GM18867 (cell line): ENCODE data around the gene SHISAL2A.

Source experiments
- ATAC-seq: cut with Tn5 transposase; IDR thresholded peaks from one replicate; pipeline ENCODE4 v1.9.1; 2021; ENCODE audit warnings: mild to moderate bottlenecking, moderate library complexity; ENCODE audit not compliant: unreplicated experiment

The SHISAL2A gene

DNA sequence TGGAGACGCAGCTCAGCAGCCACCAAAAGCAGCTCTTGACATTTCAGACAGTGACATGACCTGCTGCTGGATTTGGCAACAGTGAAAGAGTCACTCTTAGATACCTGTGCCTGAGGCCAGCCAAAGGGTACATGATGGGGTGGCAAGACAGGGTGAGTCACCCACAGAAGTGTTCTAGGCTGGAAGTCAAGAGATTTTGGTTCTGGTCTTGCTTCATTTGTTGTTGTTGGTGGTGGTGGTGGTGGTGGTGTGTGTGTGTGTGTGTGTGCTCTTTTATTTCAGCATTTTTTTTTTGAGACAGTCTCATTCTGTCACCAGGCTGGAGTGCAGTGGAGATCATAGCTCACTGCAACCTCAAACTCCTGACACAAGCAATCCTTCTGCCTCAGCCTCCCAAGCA is 25.8 kb downstream of the SHISAL2A start:
- ATAC-seq = no peak

DNA sequence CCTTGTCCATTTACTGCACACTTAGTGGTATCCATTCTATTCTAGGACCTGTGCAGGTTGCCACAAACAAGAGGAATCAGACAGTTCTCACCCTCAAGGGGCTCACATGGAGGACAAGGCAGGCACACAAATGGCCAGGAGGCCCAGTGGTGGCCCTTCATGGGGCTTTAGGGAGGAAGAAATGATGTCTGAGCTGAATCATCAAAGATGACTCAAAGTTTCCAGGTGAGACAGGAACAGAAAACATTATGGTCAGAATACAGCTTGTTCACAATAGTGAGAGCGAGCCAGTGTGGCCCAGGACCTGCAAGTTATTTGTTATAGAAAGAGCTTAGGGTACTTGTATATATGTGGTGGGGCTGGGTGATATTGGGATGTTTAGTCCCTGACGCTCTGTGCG is 26.4 kb downstream of the SHISAL2A start:
- peak; percentile 58 for ATAC-seq

DNA sequence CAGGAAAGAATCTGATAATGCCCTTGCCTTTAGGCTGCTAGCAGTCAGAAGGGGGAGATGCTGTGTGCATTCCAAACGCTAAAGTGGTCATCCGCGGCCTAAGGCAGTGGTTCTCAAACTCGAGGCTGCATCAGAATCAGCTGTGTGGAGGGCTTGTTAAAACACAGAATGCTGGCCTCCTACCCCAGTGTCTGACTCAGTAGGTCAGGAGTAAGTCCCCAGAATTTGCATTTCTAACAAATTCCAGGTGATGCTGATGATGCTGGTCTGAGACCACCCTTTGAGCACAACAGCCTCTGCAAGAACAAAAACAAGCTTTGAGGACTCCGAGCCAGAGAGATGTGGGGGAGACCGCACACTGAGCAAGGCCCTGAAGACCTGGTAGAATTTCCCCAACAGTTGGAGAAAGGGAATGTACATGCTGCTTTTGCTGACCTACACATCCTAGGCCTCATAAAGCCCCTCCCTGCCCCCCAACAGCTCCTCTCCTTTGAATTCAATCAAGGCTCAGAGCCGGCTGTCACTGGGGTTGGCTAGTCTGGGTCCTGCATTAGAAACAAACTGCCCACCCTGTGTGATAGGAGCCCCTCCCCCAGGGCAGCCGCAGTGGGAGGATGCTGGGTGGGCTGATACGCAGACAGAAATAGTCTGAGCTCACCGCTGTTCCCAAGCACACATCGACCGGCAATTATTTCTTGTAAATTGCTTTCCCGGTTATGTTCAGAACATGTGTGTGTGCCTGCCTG is 27.1 kb downstream of the SHISAL2A start:
- no peak for ATAC-seq

DNA sequence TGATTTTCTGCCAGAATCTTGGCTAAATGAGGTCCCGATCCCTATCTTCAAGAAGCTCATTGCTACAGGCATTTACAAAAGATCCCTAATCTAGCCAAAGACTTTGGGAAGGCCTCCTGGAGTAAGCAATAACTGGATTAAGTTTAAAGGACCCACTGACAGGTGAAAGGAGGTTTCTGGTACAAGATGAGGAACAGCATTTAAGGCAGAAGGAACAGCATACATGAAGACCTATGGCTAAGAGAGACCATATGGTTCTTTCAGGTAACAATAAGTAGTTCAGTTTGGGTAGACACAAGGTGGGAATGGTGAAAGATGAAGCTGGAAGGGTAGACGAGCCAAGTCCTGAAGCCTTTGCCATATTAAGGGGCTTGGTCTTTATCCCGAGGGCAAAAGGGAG is 27.8 kb downstream of the SHISAL2A start:
- no peak for ATAC-seq

DNA sequence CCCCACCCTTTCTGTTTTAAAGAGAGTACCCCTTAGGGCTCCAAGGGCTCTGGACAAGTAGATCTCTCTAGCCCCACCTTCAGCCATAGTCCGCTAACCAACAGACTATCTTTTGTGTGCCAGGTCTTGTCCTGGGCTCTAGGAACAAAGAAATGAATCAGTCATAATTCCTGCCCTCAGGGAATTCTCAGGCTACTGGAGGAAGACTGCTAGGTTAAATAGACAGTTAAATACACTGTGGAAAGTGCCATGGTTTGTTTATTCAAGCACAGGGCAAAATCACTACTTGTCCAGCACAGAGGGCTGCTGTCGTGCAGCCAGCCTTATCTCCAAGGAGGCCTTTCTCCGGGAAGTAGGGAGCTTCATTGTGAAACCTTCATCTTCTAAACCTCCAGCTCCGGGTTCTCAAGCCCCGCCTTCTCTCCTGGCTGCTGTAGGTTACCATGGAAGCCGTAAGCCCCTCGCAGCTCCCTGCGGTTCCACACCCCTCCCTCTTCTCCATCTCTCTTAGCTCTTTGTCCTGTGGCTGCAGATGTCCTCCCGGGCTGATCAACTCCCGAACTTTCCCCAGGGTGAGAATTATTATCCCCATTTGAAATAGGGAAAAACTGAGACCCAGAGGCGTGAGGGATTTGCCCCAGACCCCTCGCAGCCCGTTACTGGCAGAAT is 29.8 kb downstream of the SHISAL2A start:
- no peak for ATAC-seq

DNA sequence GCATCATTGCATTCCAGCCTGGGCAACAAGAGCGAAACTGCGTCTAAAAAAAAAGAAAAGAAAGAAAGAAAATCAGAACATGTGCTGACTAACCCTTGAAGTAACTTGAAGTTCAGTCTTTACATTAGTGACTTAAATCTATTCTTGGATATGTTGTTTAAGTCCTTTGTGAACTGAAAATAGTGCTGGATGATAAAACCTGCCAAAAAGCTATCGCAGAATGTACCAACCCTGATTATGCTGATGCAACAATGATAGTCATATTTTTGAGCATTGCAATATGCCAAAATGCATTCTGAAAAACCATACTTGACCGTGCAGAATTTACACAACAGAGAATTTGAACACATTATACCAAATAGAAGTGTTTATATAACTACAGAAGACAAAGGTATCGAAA is 30.7 kb downstream of the SHISAL2A start:
- no peak for ATAC-seq

DNA sequence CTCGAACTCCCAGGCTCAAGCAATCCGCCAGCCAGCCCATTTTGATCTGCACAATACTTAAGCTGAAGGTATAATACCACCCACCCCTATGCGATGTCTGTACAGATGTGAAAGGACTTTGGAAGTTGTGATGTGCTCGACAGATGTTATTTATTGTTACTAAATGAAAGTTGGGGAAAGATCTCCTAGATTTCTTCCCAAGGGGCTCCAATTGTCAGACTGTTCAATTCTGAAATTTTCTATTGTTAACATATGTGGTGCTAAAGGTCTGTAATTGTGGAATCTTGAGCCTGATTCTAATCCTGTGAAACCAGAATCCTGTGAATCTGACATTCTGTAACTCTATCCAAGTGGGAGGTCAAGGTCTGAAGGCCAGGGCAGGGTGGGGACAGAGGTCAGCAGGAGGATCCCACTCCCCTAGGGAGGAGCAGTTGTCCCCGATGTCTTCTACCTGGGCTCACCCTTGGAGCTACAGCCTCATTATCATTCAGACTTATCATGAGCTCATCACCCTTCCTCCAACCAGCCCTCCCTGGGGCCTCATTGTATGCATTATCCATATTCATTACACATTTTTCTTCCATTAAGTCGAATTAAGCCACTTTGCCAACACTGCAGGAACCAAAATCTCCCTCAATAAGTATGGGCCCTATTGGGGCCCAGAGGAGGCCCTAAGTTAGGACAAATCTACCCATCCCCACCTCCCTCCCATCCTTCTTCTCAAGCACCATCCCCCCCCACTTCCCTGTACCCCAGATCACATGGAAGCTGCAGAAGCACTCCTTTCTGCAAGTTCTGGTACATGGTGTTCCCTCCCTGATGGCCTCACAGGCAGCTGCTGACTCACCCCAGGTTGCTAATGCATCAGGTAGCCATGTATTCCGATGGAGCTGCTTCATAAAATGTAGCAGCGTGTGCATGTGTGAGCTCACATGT is 32.3 kb downstream of the SHISAL2A start:
- ATAC-seq = no peak

DNA sequence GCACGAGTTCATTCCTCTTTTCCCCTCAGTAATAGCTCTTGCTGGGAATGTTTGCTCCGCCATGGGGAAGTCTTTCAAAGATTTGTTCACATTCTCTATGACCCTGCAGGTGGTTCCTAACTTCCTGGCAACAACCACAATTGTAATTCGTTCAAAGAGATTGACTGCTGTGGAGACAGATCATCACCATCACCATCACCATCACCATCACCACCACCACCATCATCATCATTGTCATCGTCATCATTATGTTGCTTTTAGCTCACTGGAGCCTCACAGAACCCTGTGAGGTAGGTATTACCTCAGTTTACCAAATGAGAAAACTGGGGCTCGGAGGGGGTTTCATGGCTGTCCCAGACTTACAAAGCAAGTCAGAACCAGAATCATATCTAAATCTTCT is 34.3 kb downstream of the SHISAL2A start:
- ATAC-seq = no peak

DNA sequence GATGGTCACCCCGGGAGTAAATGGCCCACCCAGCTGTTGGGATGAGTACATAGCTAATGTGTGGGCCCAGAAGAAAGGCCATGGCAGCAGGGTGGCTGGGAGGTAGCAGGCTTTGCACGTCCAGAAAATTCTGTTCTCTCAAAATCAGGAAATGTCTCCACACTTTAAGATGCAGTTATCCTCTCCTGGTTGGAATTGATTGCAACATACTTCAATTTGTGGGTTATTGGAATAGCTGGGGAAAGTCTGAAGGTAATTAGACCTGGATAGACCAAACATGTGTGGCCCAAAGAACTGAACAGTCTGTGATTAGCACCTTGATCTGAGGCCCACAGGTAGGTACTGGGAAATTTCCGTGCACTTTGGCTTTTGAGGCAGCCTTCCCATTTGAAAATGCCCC is 35.0 kb downstream of the SHISAL2A start:
- no peak for ATAC-seq

DNA sequence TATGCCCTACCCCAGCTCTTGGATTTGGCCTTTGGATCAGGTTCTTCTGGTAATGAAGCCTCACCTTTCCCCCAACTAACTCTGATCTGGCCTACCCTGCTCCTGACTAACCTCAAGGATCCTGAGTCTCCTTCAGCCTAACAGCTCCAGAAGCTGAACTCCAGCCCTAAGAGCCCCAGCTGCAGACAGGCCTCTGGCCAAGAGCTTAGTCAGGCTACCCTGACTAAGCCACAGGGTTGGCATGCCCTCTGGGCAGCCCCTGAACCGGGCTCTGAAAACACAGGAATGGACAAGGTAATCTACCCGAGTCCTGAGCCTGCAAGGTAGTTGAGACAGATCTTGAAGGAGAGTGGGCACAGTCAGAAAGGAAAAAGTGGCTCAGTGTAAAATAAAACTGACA is 35.7 kb downstream of the SHISAL2A start:
- no peak for ATAC-seq

DNA sequence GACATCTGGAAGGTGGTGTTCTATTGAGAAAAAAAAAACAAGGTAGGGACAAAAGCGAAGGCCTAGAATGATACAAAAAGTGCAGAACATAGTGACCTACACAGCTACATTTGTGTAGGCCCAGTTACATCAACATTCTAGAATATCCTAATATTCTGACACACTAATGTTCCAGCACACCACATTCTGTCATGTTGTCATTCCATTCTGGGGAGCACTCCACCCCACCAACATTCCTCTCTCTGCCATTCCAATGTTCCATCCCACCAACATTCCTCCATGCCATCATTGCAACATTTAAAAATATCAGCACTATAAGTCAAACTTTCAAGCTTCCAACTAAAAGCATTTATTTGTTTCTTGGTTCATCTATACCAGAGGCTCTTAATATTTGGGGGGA is 36.7 kb downstream of the SHISAL2A start:
- no peak for ATAC-seq

DNA sequence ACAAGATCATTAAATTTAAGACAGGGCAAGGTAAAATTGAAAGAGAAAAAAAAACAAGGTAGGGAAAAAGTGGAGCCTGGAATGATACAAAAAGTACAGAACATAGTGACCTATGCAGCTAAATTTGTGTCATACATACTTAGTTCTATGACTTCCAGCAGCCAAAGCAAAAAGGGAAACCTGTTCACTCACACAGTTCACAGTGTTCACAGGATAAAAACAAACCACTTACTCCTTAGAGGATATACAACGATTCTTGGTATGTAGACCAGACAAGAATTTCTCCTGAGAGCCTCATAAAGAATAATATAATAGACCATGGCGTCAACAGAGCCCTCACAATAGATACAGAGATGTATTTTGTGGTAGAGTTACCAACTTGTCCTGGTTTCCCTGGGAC is 37.6 kb downstream of the SHISAL2A start:
- no peak for ATAC-seq

DNA sequence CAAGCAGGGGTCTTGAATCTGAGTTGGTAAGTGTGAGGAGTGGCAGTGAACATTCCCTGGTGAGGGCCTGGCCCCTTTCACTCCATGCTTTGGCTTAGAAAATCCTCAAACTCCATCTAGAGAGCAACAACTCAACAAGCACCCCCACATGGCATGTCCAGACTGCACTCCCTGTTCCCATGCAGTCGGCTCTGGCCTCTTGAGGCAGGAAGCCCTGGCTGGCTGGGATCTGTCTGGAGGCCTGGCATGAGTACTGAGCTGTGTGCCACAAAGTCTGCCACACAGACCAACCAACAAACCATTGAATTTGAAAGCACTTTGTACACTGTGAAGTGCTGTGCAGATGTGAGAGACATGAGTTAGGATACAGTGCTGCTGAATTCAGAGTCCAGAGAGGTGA is 40.0 kb downstream of the SHISAL2A start:
- no peak for ATAC-seq

DNA sequence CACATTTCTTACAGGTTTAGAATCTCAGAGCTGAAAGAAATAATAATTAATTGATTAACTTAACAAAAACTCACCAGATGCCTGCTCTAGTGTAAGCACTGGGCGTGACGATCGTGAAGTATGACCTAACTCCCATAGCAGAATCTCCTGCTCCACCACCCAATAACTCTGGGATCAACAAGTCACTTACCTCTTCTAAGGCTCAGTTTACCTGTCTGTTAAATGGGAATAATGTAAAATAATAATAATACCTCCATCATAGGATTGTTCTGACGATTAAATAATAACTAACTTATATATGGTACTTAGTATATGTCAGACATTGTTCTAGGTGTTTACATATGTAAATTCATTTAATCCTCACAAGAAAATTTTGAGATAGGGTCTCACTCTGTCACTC is 40.5 kb downstream of the SHISAL2A start:
- no peak for ATAC-seq

DNA sequence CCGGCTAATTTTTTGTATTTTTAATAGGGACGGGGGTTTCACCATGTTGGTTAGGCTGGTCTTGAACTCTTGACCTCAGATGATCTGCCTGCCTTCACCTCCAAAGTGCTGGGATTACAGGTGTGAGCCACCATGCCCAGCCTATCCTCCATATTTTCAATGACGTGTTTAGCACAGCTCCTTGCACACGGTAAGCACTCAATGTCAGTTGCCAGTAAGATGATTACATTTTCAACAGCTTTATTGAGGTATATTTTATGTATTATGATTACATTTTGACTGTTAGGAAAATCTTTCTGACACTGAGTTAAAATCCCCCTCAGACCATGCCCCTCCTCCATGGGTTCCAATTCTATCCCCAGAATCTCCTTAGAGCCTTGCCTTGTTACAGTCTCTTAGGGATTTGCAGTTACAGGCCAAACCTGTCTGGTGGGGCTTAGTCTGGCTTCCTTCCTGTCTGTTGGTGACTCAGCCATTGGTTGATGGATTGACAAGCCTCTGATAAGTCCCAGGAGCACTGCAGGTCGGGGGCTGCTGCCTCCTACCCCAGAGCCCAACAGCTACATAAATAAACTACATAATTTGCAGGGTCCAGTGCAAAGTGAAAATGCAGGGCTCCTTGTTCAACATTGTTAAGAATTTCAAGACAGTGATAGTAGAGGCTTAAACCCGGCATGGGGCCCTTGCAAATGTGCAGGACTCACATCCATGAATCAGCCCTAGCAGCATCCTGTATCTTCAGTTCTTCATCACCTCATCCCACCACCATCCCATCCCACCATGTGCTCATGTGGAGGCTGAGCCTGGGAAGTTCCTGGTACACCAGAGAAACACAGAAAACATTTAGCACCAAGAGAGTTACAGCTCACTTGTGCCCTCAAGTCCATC is 41.8 kb downstream of the SHISAL2A start:
- no peak for ATAC-seq

DNA sequence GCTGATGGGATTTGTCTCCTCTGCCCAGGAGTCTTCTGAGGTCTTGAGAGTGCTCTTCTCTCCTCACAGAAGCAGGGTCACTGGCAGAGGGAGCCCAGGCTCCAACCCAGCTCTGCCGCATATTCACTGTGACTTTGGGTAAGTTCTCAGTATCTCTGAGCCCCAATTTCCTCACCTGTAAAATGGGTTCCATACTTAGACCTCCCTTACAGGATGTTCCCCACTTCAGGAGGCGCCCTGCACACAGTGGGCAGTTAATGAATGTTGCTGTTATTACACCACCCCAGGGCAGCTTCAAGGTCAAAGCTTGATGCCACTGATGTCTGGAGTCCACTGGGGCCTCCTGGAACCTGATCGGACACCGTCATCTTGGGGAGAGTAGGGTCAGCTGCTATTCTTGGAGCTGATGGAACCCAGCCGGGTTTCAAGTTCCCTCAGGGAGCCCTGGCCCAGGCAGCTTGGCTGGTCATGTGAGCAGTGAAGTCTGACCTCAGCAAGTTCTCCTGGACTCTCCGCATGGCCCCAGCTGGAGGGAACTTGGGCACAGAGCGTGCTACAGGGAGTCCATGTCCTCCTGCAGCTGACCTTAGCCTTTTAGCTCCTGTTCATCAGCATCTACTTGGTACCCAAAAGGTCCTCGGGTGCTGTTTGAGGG is 43.4 kb downstream of the SHISAL2A start:
- no peak for ATAC-seq

DNA sequence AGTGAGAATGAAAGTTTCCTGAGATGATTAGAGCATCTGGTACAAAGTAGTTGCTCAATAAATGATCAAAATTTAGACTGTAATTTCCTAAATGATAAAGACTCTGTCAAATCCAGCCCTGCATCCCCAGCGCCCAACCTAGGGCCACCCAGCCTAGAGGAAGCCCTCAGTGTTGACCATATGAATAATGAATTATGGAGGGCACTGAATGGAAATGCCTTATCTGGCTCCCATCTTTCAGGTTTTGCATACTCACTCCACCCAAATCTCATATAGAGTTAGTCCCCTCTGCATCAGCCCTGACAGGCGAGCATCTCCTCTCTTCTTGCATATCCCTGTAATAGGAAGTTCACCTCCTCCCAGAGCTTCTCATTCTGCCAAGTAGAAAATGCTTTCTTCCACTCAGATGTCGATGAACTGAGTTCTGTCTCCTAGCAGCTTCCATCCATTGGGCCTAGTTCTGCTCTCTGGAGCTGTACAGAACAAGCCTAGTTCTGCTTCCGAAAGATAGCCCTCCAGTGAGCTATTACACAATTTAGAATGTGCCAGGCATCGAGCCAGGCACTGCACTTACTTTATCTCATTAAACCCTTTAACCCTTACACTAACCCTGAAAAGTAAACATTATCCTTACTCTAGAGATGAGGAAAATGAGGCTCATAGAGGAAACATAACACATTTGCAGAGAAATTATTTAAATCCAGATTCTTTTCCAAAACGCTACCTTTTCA is 44.3 kb downstream of the SHISAL2A start:
- no peak for ATAC-seq

DNA sequence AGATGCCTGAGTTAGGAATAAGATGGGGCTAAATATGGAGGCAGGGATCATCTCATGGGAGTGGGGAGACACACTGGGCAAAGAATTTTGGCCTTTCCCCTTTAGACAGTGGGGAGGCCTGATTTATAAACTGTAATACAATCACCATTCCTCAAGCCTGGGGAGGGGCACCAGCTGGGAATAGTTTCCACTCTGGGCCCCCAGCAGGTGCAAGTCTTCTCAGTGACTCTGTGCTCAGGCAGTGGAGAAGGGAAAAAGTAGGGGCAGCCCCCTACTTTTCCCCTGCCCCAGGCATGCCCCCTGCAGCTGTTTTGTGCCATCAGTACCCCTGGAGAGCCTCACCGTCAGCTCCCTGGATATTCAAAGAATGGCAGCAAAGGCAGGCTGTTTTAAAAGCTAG is 46.1 kb downstream of the SHISAL2A start:
- no peak for ATAC-seq

DNA sequence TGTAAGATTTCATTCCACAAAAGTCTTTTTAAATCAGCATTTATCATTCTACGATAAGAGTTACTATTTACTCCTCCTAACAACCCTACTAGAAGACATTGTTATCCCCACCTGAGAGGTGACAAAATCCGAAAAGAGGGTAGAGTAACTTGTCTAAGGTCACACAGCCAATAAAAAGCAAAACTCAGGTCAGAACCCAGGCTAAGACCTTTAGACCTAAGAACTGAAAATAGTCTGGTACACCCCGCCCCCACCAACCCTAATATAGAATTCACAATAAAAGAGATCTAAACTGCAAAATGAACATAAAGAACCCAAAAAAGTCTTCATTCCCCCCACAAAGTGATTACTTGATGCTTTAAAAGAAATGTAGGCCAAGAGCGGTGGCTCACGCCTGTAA is 46.5 kb downstream of the SHISAL2A start:
- no peak for ATAC-seq

DNA sequence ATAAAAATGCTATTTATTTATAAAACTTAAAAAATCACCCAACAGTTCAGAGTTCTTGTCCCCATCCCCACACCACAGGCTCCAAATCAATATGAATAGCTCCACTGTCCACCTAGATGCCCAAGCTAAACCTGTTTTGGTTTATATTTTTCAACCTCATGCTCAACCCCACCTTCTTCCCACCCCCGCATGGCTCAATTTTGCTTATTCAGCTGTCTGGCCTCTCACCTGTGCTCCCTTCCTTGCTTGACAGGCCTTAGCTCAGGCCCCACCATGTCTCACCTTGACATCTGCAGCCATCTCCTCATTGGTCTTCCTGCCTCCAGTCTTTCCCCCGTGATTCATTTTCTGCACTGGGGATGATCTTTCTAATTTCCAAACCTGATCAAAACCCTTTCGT is 47.4 kb downstream of the SHISAL2A start:
- no peak for ATAC-seq
